ENCODE measurements around the gene SLC38A4. TPM values are rescaled to one million over a fixed set of nuclear protein-coding genes. Genes with fewer than 3 reads are reported as not detected.
A peak's percentile ranks its signal among the peaks of the same experiment; 100 is the strongest.

The SLC38A4 gene
- under 1 TPM in 2 of 4 donors, not detected in 2; 0.22 to 0.93 TPM for polyA plus RNA-seq
- long read RNA-seq, donor 1 = 0 reads
- long read RNA-seq, donor 2 = 0 reads
- long read RNA-seq, donor 3 = 0 reads
- long read RNA-seq, donor 4 = 0 reads
- long read RNA-seq, donor 5 = 0 reads
- long read RNA-seq, donor 6 = 0 reads
- long read RNA-seq, donor 7 = 0 reads
- long read RNA-seq, donor 8 = 0 reads
- long read RNA-seq, donor 9 = 0 reads
- long read RNA-seq, donor 10, partial matches to known transcripts = 0 of 4 reads
- long read RNA-seq, donor 10, other reads (novel, unspliced or antisense) = 0 of 4 reads

DNA sequence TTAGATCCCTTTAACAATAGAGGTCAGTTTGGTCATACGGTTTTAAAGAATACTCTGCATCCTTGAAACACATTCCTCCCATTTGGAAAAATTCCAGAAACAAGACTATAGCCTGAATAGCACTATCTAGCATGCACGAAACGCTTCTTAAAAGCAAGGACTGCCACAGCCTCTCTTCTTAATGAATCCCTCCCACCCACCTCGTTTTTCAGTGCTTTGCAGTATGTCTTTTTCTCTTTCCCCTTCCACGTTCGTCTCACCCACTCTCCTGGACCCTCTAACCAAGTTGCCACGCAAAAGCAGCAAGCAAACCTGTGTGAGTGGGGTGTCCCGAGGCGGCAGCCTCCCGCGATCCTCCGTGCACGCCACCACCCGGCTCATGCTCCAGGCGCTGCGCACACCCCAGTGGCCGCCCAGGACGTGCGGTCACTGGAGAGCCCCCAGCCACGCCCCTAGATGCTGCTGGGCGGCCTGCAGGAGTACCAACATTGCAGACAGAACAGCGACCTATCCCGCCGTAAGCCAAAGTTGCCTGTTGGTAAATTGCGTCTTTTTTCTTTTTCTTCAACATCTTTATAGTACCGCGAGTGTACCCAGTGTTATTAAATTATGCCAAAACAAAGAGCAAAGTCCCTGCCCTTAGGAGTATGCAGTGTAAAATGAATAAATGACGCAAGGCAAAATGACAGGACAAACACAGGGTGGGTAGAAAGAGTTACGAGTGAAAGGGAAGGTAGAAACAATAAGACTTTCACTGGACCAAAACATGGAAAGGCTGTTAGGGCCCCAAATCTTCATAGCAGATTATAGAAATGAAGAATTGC lies at the start of gene SLC38A4:
Gene SLC38A4 (minus strand): TSS at position 407 of the 824 bp plus-strand sequence. CDS start 32,926 bp downstream, outside the sequence.
- no peaks in the 10 kb centered on the region for H3K36me3 ChIP-seq (ENCODE audit: control insufficient read depth in 3 of 3, insufficient read depth in 2 of 3, low read depth in 1 of 3, low read length in 3 of 3)
- peak within 1 kb of the TSS in 1 of 3 donors; percentile 14 for H3K4me3 ChIP-seq (ENCODE audit: low read depth in 1 of 3, low read length in 3 of 3)
- peaks cover 5 to 22% (median 7%) of the 10 kb centered on the region in 3 donors for H3K27me3 ChIP-seq (ENCODE audit: control insufficient read depth in 3 of 3, insufficient read depth in 3 of 3, low read length in 3 of 3)
- peaks cover 0 to 8% (median 0%) of the 10 kb centered on the region in 3 donors for H3K4me1 ChIP-seq (ENCODE audit: control insufficient read depth in 3 of 3, insufficient read depth in 2 of 3, low read depth in 1 of 3, low read length in 2 of 3)
- no peak within 1 kb of the TSS for H3K27ac ChIP-seq (ENCODE audit: low read depth in 1 of 3, low read length in 2 of 3)
- peak; percentile 24 to 52 for DNase-seq
- H3K9me3 ChIP-seq (ENCODE audit: control insufficient read depth in 2 of 2, insufficient read depth in 1 of 2, low read depth in 1 of 2, low read length in 1 of 2) = no peaks in the 10 kb centered on the region
- FAIRE-seq = no peak
- 6 to 13% (median 12%) methylated on average over 29 of the region's 29 CpGs for WGBS, 3 donors

DNA sequence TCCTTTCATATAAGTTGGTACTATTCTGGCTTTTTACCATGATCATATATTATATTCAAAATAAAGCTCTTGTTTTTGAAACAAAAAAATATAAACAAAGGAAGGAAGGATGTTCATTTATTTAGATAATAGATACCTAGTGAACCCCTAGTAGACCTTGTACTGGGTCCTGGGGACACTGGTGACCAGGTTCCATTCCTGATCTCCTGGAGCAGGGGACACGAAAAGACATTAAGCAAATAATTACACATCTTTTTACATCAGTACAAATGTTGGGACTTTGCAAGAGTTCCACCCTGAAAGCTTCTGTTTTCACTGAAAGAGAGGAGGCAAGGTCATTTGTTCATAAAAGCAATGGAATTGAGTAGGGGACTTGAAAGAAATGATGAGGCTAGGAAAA lies 49.3 kb upstream of the SLC38A4 start:
- peaks cover 0 to 2% (median 0%) of the 10 kb centered on the region in 3 donors for H3K27me3 ChIP-seq (ENCODE audit: control insufficient read depth in 3 of 3, insufficient read depth in 3 of 3, low read length in 3 of 3)
- DNase-seq = no peak
- H3K9me3 ChIP-seq (ENCODE audit: control insufficient read depth in 2 of 2, insufficient read depth in 1 of 2, low read depth in 1 of 2, low read length in 1 of 2) = peaks cover 3 to 10% of the 10 kb centered on the region in 2 donors
- FAIRE-seq = no peak
- H3K36me3 ChIP-seq (ENCODE audit: control insufficient read depth in 3 of 3, insufficient read depth in 2 of 3, low read depth in 1 of 3, low read length in 3 of 3) = no peaks in the 10 kb centered on the region
- H3K27ac ChIP-seq (ENCODE audit: low read depth in 1 of 3, low read length in 2 of 3) = no peak overlapping the region
- no peaks in the 10 kb centered on the region for H3K4me1 ChIP-seq (ENCODE audit: control insufficient read depth in 3 of 3, insufficient read depth in 2 of 3, low read depth in 1 of 3, low read length in 2 of 3)
- H3K4me3 ChIP-seq (ENCODE audit: low read depth in 1 of 3, low read length in 3 of 3) = no peak overlapping the region
- WGBS, 3 donors = 44 to 82% (median 61%) methylated on average over 1 of the region's 1 CpG

GRCh38 chr12:46874642-46875041 lies 48.8 kb upstream of the SLC38A4 start:
- DNase-seq = no peak
- no peaks in the 10 kb centered on the region for H3K4me1 ChIP-seq (ENCODE audit: control insufficient read depth in 3 of 3, insufficient read depth in 2 of 3, low read depth in 1 of 3, low read length in 2 of 3)
- FAIRE-seq = no peak
- H3K27me3 ChIP-seq (ENCODE audit: control insufficient read depth in 3 of 3, insufficient read depth in 3 of 3, low read length in 3 of 3) = peaks cover 0 to 2% (median 0%) of the 10 kb centered on the region in 3 donors
- peaks cover 3 to 10% of the 10 kb centered on the region in 2 donors for H3K9me3 ChIP-seq (ENCODE audit: control insufficient read depth in 2 of 2, insufficient read depth in 1 of 2, low read depth in 1 of 2, low read length in 1 of 2)
- no peaks in the 10 kb centered on the region for H3K36me3 ChIP-seq (ENCODE audit: control insufficient read depth in 3 of 3, insufficient read depth in 2 of 3, low read depth in 1 of 3, low read length in 3 of 3)
- H3K4me3 ChIP-seq (ENCODE audit: low read depth in 1 of 3, low read length in 3 of 3) = no peak overlapping the region
- WGBS, 3 donors = 73 to 83% (median 81%) methylated on average over 3 of the region's 3 CpGs
- H3K27ac ChIP-seq (ENCODE audit: low read depth in 1 of 3, low read length in 2 of 3) = no peak overlapping the region

- Histone ChIP-seq H3K4me1 (ENCODE audit: control insufficient read depth in 3 of 3, insufficient read depth in 2 of 3, low read depth in 1 of 3, low read length in 2 of 3) (no peaks in the 10 kb centered on the region), H3K27ac (ENCODE audit: low read depth in 1 of 3, low read length in 2 of 3) (no peak overlapping the region), H3K4me3 (ENCODE audit: low read depth in 1 of 3, low read length in 3 of 3) (no peak overlapping the region), H3K36me3 (ENCODE audit: control insufficient read depth in 3 of 3, insufficient read depth in 2 of 3, low read depth in 1 of 3, low read length in 3 of 3) (no peaks in the 10 kb centered on the region), H3K9me3 (ENCODE audit: control insufficient read depth in 2 of 2, insufficient read depth in 1 of 2, low read depth in 1 of 2, low read length in 1 of 2) (peaks cover 3 to 6% of the 10 kb centered on the region in 2 donors), H3K27me3 (ENCODE audit: control insufficient read depth in 3 of 3, insufficient read depth in 3 of 3, low read length in 3 of 3) (peaks cover 0 to under 1% (median 0%) of the 10 kb centered on the region in 3 donors)
- no peak for FAIRE-seq
- WGBS, 3 donors = 86 to 93% (median 91%) methylated on average over 4 of the region's 4 CpGs
- DNase-seq = no peak
Measured at GRCh38 chr12:46872135-46872534, 46.3 kb upstream of the SLC38A4 start.

GRCh38 chr12:46865311-46865710 lies 39.5 kb upstream of the SLC38A4 start:
- H3K27ac ChIP-seq (ENCODE audit: low read depth in 1 of 3, low read length in 2 of 3) = no peak overlapping the region

GRCh38 chr12:46858368-46858767 lies 32.6 kb upstream of the SLC38A4 start:
- Histone ChIP-seq H3K4me1 (ENCODE audit: control insufficient read depth in 3 of 3, insufficient read depth in 2 of 3, low read depth in 1 of 3, low read length in 2 of 3) (no peaks in the 10 kb centered on the region), H3K9me3 (ENCODE audit: control insufficient read depth in 2 of 2, insufficient read depth in 1 of 2, low read depth in 1 of 2, low read length in 1 of 2) (peaks cover 0 to 7% of the 10 kb centered on the region in 2 donors), H3K27ac (ENCODE audit: low read depth in 1 of 3, low read length in 2 of 3) (no peak overlapping the region), H3K4me3 (ENCODE audit: low read depth in 1 of 3, low read length in 3 of 3) (no peak overlapping the region), H3K27me3 (ENCODE audit: control insufficient read depth in 3 of 3, insufficient read depth in 3 of 3, low read length in 3 of 3) (no peaks in the 10 kb centered on the region), H3K36me3 (ENCODE audit: control insufficient read depth in 3 of 3, insufficient read depth in 2 of 3, low read depth in 1 of 3, low read length in 3 of 3) (no peaks in the 10 kb centered on the region)
- 86 to 91% (median 88%) methylated on average over 4 of the region's 4 CpGs for WGBS, 3 donors
- DNase-seq (no peak), FAIRE-seq (no peak)

More at GRCh38 chr12:46865311-46865710, 39.5 kb upstream of the SLC38A4 start:
- no peaks in the 10 kb centered on the region for H3K27me3 ChIP-seq (ENCODE audit: control insufficient read depth in 3 of 3, insufficient read depth in 3 of 3, low read length in 3 of 3)
- DNase-seq (no peak), FAIRE-seq (no peak)
- H3K9me3 ChIP-seq (ENCODE audit: control insufficient read depth in 2 of 2, insufficient read depth in 1 of 2, low read depth in 1 of 2, low read length in 1 of 2) = peaks cover 0 to 18% of the 10 kb centered on the region in 2 donors
- H3K4me3 ChIP-seq (ENCODE audit: low read depth in 1 of 3, low read length in 3 of 3) = no peak overlapping the region
- no peaks in the 10 kb centered on the region for H3K36me3 ChIP-seq (ENCODE audit: control insufficient read depth in 3 of 3, insufficient read depth in 2 of 3, low read depth in 1 of 3, low read length in 3 of 3)
- no peaks in the 10 kb centered on the region for H3K4me1 ChIP-seq (ENCODE audit: control insufficient read depth in 3 of 3, insufficient read depth in 2 of 3, low read depth in 1 of 3, low read length in 2 of 3)

GRCh38 chr12:46857486-46857885 lies 31.7 kb upstream of the SLC38A4 start:
- DNase-seq = no peak

DNA sequence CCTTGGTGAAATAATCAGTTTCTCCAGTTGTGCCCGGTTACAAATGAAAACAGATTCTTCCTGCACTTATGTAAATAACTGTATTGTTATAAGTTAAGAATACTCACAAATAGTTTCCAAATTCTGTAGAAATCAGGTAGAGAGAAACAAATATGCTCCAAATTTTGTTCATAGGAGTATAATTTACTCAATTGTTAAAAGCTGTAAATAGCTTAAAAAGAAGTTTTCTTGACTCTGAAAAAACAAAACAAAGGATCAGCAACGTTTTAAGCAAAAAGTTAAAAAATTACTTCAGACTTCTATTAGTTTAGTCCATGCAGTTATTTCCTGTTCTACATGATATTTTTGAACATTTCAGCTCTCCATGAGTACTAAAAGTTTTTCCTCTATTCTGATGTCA lies 30.0 kb upstream of the SLC38A4 start:
- Histone ChIP-seq H3K4me1 (ENCODE audit: control insufficient read depth in 3 of 3, insufficient read depth in 2 of 3, low read depth in 1 of 3, low read length in 2 of 3) (no peaks in the 10 kb centered on the region), H3K4me3 (ENCODE audit: low read depth in 1 of 3, low read length in 3 of 3) (no peak overlapping the region), H3K27me3 (ENCODE audit: control insufficient read depth in 3 of 3, insufficient read depth in 3 of 3, low read length in 3 of 3) (no peaks in the 10 kb centered on the region), H3K27ac (ENCODE audit: low read depth in 1 of 3, low read length in 2 of 3) (no peak overlapping the region), H3K36me3 (ENCODE audit: control insufficient read depth in 3 of 3, insufficient read depth in 2 of 3, low read depth in 1 of 3, low read length in 3 of 3) (no peaks in the 10 kb centered on the region), H3K9me3 (ENCODE audit: control insufficient read depth in 2 of 2, insufficient read depth in 1 of 2, low read depth in 1 of 2, low read length in 1 of 2) (peaks cover 0 to 7% of the 10 kb centered on the region in 2 donors)
- no peak for FAIRE-seq
- WGBS, 3 donors = 58 to 62% (median 60%) methylated on average over 2 of the region's 2 CpGs
- DNase-seq = no peak

More at GRCh38 chr12:46857486-46857885, 31.7 kb upstream of the SLC38A4 start:
- no peak overlapping the region for H3K4me3 ChIP-seq (ENCODE audit: low read depth in 1 of 3, low read length in 3 of 3)
- no peak overlapping the region for H3K27ac ChIP-seq (ENCODE audit: low read depth in 1 of 3, low read length in 2 of 3)
- H3K27me3 ChIP-seq (ENCODE audit: control insufficient read depth in 3 of 3, insufficient read depth in 3 of 3, low read length in 3 of 3) = no peaks in the 10 kb centered on the region
- H3K36me3 ChIP-seq (ENCODE audit: control insufficient read depth in 3 of 3, insufficient read depth in 2 of 3, low read depth in 1 of 3, low read length in 3 of 3) = no peaks in the 10 kb centered on the region
- H3K4me1 ChIP-seq (ENCODE audit: control insufficient read depth in 3 of 3, insufficient read depth in 2 of 3, low read depth in 1 of 3, low read length in 2 of 3) = no peaks in the 10 kb centered on the region
- H3K9me3 ChIP-seq (ENCODE audit: control insufficient read depth in 2 of 2, insufficient read depth in 1 of 2, low read depth in 1 of 2, low read length in 1 of 2) = peaks cover 0 to 7% of the 10 kb centered on the region in 2 donors
- no peak for FAIRE-seq
